ENCODE measurements around the gene NTMT1.

The NTMT1 gene

GRCh38 chr9:129649726-129650679, 24.0 kb downstream of the NTMT1 start:
- no peak for DNase-seq (ENCODE audit: low read depth)
- no peak for TF ChIP-seq CTCF (conservative IDR thresholded peaks at IDR 0.05; ENCODE audit: low read depth, low read length)
- H3K4me3 ChIP-seq (ENCODE audit: low read length) = no peak overlapping the region

- DNase-seq (ENCODE audit: low read depth) = no peak
- TF ChIP-seq CTCF (conservative IDR thresholded peaks at IDR 0.05; ENCODE audit: low read depth, low read length) = no peak
- no peak overlapping the region for H3K4me3 ChIP-seq (ENCODE audit: low read length)
Observed at GRCh38 chr9:129650680-129651235, 24.8 kb downstream of the NTMT1 start.

GRCh38 chr9:129653823-129654553, 28.0 kb downstream of the NTMT1 start:
- H3K4me3 ChIP-seq (ENCODE audit: low read length) = no peak overlapping the region
- TF ChIP-seq CTCF (conservative IDR thresholded peaks at IDR 0.05; ENCODE audit: low read depth, low read length) = no peak
- no peak for DNase-seq (ENCODE audit: low read depth)

GRCh38 chr9:129654554-129655040, 28.6 kb downstream of the NTMT1 start:
- no peak overlapping the region for H3K4me3 ChIP-seq (ENCODE audit: low read length)
- TF ChIP-seq CTCF (conservative IDR thresholded peaks at IDR 0.05; ENCODE audit: low read depth, low read length) = no peak
- DNase-seq (ENCODE audit: low read depth) = no peak

GRCh38 chr9:129655154-129655553, 29.2 kb downstream of the NTMT1 start:
- no peak for DNase-seq (ENCODE audit: low read depth)
- no peak overlapping the region for H3K4me3 ChIP-seq (ENCODE audit: low read length)
- TF ChIP-seq CTCF (conservative IDR thresholded peaks at IDR 0.05; ENCODE audit: low read depth, low read length) = no peak

- no peak overlapping the region for H3K4me3 ChIP-seq (ENCODE audit: low read length)
- TF ChIP-seq CTCF (conservative IDR thresholded peaks at IDR 0.05; ENCODE audit: low read depth, low read length) = no peak
- no peak for DNase-seq (ENCODE audit: low read depth)
Observed at GRCh38 chr9:129655696-129656095, 29.7 kb downstream of the NTMT1 start.
